ENCODE data around the gene RARG.

The RARG gene

DNA sequence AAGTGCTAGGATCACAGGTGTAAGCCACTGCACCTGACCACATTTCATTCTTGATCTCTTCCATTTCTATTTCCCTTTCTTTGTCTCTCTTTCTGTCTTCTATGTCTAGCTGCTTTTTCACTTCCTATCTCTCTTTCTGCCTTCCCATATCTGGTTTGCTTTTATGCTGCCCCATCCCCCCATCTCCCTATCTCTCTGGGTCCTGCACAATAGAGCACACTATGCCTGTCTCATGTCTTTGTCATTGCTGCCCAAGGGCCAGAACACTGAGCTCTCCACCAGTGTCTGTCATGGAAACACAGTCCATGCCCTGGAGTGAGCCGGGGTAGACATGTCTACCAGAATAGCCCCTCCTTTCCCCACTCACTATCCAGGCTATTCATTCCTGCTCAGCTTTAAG lies 12.3 kb upstream of the RARG start:
- no peak for DNase-seq (ENCODE audit: low spot score)

DNA sequence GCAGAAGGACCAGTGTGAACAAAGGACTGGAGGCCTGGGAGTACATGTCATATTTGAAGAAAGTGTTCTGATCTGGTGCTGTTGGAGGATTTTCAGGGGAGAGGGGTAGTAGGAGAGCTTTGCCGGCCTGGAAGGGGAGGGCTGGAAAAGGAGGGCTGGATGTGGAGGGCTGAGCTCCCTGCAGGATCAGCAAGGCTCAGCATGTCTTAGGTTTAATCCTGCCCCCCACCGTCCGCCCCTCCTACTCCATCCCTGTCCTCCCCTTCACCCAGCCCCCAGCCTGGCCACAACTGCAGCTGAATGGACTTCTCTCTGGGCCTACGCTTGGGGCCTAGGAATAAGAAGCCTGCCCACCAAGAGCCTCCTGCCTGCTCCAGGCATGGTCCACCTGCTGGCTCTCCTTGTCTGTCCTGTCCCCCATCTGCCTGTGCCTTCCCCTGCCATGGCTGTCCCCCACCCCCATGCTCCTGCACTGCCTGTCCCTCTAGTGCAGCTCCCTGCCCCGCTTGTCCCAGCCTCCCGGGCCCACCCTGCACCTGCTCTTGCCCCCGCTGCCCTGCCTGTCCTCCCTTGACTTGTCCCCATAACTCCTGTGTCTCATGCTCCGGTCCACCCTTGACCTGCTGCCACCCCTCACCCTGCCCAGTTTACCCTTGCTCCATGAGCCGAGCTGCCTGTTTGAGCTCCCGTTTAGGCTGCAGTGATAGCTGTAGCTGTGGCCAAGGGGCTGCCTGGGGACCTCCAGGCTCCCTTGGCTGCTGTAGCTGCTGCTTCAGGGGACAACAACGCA lies 9.8 kb upstream of the RARG start:
- DNase-seq (ENCODE audit: low spot score), result no peak

DNA sequence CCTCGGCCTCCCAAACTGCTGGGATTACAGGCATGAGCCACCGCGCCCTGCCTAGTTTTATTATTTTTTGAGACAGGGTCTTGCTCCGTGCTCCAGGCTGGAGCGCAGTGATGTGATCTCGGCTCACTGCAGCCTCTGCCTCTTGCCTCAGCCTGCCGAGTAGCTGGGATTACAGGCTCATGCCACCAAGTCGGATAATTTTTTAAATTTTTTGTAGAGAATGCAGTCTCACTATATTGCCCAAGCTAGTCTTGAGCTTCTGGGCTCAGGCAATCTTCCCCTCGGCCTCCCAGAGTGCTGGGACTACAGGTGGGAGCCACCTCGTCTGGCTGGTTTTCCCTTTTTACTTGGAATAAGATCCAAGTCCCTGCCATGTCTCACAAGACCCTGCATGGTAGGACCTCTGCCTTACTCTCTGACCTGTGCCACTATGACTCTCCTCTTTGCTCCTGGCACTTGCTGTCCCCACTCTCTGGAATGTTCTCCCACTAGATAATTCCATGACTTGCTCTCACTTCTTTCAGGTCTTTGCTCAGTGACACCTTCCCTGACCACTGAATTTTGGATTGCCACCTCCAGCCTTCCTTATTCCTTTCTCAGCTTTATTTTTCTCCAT lies 7.7 kb upstream of the RARG start:
- no peak for DNase-seq (ENCODE audit: low spot score)

DNA sequence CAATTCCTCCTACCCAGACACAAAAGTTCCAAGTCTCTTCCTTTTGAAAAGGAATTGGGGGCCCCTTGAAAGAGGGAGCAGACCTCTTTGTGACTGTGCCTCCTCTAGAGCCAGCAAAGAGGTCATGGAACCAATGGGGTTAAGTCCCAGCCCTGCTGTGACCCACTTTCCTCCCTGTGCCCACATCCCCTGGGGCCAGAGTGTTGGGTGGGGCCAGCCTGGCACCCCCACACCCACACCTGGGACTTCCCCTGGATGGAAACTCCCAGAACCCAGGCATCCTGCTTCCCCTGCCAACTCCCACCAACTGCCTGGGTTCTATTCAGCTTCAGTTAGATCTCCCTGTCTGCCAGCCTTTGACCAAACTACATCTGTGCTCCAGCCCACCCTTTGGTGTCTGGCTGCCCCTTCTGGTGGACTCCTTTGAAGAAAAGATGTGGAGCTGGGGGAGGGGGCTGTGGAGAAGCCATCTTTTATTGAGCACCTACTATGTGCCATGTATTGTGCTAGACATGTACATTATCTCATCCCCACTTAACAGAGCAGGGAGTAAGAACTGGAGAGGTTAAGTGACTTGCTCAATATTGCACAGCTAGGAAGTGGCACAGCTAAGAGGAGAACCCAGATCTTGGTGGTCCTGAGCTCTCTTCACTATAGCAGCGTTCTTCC lies 4.6 kb upstream of the RARG start:
- no peak for DNase-seq (ENCODE audit: low spot score)

DNA sequence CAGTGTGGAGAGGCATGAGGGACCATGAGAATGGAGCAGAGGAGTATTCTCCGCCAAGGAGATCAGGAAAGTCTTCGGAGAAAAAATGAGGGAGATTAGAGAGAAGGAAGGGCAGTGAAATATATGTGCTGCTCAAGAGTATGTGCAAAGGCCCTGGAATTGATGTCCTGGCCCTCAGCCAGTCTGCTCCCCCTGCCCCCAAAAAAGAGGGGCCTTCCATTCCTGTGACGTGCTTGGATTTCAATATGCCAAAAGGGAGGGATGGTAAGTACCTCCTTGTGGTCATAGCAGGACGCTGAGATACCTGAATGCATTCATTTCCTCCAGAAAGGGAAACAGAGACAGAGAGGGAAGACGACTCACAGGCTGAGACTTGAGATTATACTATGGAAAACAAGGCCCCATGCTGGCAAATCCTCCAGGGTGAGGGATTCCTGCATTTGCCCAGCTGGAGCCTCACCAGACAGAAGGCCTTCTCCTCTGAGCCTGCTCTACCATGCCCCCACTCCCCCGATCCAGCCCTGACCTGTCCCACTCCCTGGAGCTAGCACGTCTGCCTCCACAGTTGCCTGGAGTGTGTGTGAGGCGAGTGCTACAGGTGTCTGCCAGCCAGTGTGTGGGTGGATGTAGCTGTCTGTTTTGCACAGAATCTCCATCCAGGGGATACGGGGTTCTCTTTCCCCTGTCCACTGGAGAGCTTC lies 3.9 kb upstream of the RARG start:
- no peak for DNase-seq (ENCODE audit: low spot score)

DNA sequence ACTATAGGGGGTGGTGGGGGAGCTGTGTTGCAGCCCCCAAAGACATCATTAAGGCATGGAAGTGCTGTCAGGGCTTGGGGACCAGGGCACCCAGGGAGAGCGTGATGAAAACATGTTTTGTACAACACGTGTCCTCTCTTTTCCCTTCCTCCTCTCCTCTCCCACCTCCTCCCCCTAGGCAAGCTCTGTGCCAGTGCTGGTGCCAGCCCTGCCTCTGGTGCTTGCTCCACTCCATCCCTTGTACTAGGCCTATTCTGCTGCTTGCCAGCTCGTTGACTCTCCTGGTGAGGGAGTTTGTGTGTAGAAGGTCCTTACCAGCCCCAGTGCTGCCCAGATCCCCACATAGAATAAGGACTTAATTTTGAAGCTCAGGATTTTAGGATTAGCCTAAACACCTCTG lies 3.2 kb upstream of the RARG start:
- DNase-seq (ENCODE audit: low spot score), result no peak

DNA sequence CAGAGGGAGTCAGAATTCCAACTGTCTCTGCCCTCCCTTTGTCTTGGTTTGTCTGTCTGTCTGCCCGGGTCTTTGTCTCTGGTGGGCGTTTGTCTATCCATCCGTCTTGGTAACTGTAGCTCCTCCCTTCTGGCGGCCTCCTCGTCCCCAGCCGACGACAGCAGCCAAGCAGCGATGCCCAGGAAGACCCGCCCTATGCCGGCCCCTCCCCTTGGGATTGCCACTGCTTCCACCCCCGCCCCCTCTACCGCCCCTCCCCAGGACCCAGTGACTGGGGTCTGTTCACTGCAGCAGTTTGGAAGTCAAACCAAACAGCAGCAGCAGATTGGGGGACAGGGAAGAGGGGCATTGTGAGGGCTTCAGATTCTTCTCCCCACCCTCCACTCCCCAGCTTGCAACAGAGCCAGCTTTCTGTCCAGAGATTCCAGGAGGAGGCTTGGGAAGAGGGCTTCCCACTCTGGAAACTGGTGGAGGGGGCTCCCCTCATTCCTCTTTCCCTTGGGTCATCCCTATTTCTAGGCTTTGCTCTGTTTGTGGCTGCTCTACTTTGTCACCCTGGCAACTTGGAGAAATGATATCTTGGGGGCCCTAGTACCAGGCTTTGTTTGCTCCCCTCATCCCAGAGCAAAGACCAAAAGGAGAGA lies 2.4 kb upstream of the RARG start:
- no peak for DNase-seq (ENCODE audit: low spot score)

DNA sequence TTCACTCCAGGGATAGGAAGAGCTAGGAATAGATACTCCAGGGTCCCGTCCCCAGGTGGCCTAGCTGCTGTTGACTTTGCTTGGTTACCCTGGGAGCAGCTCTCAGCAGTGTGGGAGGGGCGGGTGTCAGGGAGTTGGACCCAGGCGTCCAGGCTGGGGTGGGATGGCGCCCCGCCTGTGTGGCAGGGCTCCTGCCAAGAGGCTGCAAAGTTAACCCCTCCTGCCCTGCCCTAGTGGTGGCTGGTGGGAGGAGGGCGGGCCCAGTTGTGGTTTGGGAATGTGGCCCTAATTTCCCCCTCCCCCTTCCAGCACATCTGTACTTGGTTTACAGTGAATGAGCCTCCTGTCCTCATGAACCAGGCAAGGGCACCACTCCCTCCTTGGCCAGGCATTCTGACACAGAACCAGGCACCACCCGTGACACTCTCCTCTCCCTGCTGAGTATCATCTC lies 1.7 kb upstream of the RARG start:
- no peak for DNase-seq (ENCODE audit: low spot score)

DNA sequence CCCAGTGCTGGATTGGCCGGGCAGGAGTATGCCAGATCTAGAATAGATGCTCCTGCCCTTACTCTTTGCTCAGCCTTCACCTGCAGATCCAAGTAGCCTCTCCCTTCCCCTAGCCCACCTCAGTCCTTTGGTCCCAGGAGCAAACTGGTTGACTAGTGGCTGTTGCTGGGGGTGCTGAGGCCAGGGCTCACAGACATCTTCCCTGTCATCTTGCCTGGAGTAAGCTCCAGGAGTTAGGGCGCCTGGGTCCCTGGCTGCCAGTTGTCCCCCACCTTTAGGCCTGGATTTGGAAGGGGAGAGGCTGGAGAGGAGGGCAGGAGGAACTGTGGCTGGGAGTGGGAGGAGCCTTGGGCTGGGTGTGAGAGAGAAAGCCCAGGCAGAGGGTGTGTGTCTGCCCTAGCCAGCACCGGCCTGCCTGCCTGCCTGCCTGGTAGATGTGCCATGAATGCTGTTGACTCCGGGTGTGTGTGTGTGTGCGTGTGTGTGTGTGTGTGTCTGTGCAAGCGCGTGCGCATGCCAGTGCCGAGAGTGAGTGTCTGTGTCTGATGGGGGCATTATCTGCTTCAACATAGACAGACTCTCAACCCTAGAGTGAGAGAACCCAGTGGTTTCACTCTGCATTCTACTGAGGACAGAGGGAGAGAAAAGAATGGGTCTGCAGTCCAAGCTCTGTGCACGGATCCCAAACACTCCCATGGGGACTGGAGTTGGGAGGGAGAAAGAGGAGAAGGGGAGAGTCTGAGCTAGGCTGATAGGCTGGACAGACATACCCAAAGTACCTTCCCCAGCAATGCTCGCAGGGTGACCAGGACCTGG lies 845 bp upstream of the RARG start:
- DNase-seq (ENCODE audit: low spot score), result no peak

DNA sequence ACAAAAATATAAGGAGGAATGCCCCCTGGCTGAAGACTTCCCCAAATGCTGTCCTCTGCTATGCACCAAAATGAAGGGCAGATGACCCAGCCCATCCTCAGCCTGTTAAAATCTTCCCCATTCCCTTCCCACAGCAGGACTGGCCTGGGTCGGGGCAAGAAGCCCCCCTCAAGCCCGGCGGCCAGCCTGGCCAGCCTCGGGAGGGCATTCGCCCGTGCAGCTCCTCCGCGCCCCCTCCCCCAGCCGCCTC lies 413 bp downstream of the RARG start:
- no peak for DNase-seq (ENCODE audit: low spot score)

DNA sequence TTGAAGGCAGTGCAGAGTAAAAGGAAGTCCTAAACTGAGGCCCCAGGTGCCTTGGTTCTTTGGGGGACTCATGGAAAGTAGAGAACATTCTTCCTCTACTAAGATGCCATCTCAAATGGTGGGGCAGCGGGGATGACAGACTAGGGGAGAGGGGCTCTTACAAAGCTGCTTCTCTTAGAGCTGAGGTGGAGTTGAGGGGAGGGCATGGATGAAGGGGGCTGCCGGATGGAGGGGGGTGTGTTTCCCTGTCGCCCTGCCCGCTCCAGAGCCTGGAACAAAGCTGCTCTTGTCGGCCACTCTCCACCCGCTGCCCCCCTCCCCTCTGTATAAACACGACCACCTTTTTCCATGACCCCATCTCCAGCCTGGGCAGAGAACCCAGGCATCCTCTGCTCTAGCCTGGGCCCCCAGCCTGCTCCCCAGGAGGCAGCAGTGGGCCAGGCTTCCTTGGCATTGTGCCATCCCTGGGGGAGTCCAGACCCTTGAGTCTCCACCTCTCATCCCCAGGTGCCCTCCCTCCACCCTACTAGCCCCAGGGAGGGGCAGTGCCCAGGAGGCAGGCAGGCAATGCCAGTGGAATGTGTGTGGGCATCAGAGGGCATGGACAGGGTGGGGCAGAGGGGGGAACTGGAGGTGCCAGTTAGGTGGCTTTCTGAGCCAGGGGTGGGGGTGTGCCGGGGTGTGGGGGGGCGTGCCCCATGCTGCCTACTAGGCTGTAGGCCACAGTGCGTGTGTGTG lies 1.7 kb downstream of the RARG start:
- DNase-seq (ENCODE audit: low spot score), result no peak

DNA sequence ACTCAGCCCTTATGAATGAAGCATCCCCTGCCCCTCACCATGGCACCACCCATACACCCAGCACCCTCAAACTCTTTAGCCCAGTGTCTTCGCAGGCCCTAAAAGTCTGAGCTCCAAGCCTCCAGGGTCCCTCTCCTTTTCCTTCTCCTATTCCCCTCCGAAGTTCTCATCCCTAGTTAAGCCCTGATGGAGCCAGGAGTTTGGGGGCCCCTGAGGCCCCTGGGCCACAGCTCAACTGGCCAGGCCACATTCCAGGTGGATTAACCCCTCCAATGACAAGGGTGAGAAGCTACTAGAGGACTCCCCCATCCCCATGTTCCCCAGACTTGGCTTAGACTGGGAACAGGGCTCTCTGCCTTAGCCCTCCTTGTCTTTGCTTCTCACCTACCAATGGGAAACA lies 2.6 kb downstream of the RARG start:
- no peak for DNase-seq (ENCODE audit: low spot score)

DNA sequence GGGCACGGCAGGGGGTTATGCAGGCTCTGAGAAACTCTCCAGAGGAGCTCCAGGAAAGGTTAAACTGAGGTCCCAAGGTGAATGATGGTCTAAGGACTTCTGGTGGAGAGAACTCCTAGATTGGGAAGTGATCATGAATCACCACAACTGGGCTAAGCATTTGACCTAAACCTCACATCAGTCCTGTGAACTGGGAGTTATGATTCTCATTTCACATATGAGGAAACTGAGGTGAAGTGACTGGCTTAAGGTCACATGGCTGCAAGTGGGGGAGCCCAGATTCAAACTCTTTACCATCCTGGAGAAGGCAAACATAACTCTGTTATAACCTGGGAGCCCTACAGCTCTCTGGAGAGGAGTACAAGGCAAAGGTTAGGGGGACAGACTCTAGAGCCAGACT lies 4.2 kb downstream of the RARG start:
- DNase-seq (ENCODE audit: low spot score), result no peak

DNA sequence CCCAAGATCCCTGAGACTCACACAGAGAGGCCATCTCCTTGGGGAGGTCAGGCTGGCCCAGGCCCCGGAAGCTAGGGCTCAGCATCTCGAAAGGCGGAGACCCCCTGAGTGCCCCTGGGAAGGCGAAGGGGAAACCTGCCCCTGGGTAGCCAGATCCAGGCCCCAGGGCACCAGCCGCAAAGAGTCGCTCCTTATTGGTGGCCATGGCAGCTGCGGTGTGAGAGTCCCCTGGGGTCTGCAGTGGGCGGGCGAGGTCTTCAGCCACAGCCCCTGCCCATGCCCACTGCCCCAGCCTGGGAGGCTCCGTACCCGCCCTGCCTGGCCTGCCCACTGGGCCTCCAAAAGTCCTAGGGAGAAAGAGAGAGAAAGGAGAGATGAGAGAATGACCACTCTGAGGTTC lies 4.7 kb downstream of the RARG start:
- DNase-seq (ENCODE audit: low spot score), result no peak

DNA sequence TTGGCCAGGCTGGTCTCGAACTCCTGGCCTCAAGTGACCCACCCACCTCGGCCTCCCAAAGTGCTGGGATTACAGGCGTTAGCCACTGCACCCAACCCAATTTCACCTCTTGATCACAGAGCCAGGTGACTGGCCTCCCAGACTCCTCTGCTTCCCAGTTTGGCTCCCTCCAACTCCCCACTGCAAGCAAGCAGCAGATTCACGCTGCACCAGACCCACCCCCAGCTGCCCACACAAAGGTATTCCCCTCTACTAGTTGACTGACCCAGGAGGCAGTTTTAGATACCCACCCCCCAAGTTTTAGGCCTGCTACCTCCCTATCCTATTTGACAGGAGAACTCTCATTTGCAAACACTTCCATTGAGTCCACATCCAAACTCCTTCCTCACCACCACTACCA lies 5.2 kb downstream of the RARG start:
- DNase-seq (ENCODE audit: low spot score), result no peak

DNA sequence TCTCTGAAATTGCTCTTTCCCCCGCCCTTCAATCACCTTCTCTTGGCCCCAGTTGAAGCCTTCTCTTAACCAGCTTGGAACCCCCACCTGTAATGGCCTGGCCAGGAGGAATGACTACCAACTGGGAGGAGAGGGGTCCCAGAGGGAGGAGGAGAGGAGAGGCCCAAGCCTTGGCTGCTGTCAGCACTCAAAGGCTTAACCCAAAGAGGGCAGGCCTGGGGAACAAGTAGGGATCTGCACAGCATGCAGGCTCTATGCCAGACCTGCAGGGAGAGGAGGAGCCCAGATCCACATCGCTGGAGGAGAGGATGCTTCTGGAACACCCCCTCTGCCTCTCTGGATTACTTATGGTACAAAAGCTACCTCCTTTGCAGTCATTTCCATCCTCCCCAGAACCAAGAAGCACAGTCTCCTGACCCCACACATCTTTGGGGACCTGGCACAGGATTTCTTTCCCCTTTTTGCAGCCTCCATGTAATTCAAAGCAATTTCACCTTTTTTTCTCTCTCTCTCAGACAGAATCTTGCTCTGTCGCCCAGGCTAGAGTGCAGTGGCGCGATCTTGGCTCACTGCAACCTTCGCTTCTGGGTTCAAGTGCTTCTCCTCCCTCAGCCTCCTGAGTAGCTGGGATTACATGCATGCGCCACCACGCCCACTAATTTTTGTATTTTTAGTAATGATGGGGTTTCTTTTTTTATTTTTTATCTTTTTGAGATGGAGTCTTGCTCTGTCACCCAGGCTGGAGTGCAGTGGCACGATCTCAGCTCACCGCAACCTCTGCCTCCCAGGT lies 6.2 kb downstream of the RARG start:
- DNase-seq (ENCODE audit: low spot score), result no peak

DNA sequence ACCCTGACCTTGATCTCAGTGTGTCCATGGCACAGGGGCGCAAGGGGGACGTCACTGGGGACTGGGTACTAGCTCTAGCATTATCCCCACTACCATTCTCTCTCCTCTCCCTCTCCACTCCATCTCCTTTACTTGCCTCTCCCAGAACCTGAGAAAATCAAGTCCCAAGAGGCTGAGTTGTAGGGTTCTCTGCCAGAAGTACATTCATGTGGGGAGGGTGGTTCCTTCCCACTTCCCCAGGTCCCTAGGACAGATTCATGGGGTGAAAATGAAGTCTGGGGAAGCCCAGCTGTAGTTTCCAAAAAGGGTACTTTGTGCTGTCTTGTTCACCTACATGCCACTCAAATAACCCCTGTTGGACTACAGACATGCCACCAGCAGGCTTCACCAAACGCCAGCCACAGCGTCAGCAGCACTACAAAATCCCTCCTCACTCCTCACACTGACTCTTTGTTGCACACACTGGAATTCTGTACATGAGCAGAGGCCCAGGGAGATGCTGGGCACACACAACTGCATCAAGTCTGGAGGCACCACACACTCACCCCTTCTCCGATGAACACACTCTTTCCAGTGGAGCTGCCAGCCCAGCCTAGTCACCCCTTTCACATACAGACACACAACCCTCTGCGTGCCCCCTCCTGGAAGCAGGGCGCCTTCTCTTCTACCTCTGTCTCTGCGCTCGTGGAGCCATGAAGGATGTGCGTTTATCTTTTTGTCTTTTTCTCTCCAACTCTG lies 6.9 kb downstream of the RARG start:
- DNase-seq (ENCODE audit: low spot score), result no peak

DNA sequence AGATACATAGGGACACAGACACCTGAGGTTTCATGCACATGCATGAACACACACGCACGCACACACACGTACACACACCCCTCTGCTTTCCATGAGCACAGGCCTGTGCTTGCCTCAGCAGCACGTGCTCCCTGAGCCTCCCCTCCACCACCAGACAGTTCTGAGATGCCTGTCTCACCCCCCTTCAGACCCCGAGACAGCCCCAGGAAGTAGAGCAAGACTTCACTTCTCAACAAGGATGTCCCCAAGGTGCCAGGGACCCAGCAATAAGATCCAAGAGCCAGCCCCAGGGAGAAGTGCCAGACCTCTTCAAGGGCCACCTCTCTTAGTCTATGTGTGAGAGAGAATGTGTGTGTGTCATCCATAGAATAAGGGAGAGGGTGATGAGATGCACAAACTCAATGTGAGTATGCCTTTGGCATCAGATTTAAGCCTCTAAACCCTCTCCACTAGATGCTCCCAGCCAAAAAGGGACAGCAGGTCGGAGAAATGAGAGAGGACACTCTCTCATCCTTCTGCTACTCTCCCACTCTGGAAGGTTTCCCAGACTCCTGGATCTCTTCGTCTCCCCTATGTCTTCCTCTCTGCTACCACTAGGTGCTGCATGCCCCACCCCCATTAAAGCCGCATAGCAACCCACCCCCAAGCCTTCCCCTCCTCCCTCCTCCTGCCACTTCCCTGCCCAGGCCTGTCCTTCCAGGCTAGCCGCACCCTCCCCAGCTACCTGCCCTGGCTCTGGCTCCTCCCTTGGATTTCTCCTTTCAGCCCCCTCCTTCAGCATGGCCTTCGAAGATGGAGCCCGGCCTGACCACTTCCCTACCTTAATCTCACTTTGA lies 7.7 kb downstream of the RARG start:
- DNase-seq (ENCODE audit: low spot score), result peak; percentile 68
